CD4-positive, alpha-beta T cell treated with Interleukin-15 for 1 hour (primary cell): ENCODE measurements around the gene MTARC2.
"Not testable (repeated sequence)": the region's sequence is repeated elsewhere in the genome, so short reads cannot be mapped to it uniquely, and the experiment has no call there.

Experiments used
- DNase-seq: peaks from one replicate; pipeline ENCODE4 v3.0.0-alpha.2; 2020

The MTARC2 gene

DNA sequence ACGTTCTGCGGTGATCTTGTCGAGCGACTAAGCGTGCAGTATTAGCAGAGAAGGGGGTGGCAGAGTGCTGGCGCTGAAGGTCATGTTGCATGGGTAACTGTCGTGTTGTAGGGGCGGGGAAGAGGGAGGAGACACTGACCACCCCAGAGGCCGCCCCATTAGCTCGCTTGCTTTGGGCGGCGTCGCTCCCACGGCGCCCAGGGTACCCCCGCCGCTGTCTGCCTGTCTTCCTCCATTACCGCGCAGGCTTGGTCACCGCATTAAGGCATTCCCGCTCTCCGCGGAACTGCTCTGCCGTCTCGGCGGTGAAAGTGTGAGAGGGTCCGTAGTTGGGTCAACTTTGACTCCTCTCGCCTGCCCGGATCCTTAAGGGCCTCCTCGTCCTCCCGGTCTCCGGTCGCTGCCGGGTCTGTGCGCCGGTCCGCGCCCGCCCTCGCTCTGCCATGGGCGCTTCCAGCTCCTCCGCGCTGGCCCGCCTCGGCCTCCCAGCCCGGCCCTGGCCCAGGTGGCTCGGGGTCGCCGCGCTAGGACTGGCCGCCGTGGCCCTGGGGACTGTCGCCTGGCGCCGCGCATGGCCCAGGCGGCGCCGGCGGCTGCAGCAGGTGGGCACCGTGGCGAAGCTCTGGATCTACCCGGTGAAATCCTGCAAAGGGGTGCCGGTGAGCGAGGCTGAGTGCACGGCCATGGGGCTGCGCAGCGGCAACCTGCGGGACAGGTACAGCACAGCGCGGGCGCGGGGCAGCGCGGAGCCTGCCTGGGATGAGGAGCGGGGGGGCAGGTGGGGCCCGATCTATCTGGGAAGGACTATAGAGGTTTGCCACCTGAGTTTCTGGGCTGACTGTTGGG is at the start of gene MTARC2:
MTARC2 (plus strand) TSS at position 234 of the 846 bp plus-strand sequence; CDS start at position 444, 210 bp downstream.
- DNase-seq: peak; percentile 24

DNA sequence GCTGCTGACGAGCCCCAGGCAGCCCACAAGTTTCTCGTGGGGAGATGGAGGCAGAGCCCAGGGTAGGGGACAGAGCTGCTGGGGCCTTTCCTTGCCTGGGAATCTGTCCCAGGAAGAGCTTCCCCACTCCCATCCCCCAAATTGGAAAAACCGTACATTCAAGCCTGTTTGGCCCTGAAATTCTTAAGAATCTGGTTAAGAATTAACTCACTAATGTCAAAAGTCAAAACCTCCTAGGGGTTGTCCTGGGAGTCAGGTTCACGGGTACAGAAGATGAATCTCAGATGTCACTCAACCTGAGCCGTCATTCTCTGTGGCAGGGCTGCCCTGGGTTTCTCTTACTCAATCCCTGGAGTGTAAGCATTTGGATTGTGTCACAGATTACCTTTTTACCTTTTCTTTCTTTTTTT is 49.5 kb upstream of the MTARC2 start:
- DNase-seq: no peak

DNA sequence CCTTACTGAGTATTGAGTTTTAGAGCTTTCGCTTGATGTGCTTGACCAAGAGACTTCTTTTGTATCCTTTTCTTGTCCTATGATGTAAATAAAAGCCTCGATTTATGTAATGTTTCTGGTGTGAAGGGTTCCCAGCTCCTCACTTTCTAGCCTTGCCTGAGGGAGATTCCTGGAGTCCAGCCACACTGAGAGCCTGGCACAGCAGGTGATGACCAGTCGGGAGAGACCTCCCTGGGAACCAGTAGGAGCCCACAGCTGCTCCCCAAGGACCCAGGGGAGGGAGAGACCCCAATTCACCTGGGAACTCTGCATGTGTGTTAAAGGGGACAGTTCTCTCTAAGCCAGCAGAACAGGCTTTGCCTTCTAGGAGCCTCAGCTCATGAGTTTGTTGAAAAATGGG is 49.1 kb upstream of the MTARC2 start:
- DNase-seq: no peak

DNA sequence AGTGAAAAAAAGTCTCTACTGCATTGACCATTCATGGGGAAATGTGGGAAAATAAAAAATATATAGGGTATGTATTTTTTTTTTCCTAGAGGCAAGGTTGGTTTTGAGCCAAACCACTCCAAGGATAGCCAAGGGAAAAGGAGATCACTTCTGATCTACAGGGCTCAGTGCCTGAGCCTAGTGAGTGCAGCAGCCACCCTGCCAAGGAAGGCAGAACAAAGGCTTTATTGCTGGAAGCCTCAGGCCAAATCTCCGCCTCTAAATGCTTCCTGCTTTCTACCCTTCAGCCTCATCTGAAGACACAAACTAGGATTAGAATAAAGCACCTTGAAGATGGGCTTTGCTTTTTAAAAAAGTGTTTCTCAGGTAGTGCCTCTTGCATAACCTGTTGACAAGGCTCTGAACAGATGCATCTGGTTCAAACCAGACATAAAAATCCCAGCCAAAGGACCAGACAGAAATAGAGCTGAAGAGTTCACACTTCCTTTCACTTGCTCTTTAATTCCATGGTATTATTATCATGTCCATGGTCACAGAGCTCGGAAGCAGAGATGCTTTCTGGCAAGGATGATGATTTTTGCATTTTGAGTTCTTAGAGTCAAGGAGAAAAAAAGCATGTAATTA is 47.5 kb upstream of the MTARC2 start:
- DNase-seq: no peak

DNA sequence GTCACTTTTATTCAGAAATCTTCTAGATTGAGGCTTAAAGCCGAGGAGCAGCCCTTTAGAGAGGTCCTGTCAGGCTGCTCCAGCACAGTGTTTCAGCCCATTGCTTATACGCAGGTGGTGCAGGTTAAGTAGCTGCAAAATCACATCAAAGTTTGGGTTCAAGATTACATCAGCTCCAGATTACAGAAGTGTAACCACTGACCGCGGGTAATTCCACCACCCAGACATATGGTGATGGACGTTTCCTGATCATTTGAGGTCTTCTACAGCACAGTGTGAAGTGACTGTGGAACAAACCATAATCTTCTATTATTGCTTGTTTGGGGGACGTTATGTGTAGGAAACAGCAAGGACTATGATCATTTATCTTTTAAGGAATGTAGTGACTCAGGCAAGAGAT is 46.1 kb upstream of the MTARC2 start:
- DNase-seq: no peak

DNA sequence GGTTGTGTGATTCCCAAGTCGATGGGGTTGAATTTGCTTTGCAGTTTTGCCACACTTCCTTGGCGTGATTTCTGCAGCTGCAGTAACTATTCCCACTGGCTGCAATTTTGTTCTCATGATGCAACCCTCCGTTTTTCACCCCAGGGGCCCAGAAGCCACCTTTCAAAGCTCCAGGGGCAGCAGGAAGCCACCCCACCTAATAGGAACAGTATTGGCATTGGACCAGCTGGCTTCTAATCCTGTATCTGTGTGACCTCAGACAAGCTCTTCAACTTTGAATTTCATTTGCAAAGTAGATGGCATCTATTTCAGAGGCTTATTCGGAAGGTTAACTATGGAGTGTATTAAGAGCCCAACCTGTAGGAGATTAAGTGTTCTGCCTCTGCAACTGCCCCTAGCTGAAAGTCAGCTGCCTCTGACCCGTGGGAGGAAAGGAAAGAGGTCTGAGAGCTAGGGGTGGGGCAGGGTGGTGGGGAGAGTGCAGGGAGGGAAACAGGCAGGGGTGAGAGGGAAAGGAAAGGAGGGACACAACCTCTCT is 45.3 kb upstream of the MTARC2 start:
- DNase-seq: no peak

DNA sequence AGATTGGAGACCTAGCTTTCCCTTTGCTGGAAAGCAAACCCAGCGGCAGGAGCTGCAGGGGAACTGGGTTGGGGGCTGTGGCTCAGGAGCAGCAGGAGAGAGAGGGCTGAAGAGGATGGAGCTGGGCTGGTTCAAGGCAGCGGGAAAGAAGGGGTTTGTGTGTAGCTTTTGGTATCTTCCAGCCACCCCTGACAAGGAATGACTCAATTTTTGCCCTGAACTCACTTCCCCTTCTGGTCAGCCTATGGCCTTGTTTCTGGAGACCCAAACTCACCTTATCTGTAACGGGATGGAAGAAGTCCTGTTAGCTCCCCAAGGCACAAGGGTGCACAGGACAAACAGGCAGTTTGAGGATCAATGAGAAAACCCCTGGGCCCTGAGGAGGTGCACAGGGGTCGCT is 44.8 kb upstream of the MTARC2 start:
- DNase-seq: no peak

DNA sequence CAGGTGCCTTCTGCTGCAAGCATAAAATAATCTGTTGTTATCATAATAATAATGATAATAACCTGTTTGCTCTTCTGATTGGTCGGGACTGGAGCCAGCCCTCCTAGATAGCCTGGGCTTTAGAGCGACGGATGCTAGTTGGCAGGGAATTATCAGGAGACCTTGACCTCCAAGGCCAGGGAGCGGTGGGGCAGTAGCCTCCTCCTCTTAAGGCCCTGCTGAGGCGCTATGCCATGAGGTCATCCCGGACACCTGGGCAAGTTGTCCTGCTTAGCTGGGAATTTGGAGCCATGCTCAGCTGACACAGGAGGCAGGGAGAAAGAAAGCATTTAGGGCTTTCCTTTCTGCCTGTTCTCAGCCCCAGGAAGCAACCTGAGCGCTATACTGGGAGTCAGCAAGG is 42.3 kb upstream of the MTARC2 start:
- no peak for DNase-seq

DNA sequence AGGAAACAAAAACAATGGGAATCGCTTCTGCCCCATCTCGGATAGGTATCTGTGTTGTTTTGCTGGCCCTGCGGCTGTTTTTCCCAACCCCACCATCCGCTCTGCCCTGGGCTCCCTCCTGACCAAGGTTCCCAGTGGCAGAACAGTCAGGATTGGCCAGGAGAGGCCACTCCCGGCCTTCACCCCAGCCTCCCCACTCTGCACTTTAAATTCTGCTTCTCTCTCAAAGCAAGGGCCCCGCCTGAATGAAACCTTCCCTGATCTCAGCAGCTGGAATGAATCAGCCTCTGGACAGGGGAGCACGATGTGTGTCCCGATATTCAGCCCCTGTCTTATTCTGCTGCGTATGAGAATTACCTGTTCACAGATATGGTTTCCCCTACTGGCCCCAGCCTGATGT is 41.6 kb upstream of the MTARC2 start:
- no peak for DNase-seq

DNA sequence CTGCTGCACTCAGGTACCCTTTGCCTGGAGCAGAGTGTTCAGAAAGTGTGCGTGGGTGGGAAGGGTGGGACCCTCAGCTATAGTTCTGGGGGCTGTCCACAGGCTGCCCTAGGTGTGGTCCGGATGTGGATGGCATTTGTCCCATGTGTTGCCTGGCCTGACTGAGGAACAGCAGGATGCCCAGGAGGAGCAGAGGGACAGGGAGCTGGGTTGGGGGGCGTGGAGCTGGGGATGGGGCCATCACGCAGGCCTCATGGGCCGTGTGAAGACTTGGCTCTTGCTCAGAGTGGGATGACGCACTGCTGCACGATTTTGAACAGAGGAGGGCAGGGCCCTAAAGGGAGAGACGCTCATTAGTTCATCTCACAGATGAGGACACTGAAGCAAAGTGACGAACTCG is 41.0 kb upstream of the MTARC2 start:
- DNase-seq: no peak

DNA sequence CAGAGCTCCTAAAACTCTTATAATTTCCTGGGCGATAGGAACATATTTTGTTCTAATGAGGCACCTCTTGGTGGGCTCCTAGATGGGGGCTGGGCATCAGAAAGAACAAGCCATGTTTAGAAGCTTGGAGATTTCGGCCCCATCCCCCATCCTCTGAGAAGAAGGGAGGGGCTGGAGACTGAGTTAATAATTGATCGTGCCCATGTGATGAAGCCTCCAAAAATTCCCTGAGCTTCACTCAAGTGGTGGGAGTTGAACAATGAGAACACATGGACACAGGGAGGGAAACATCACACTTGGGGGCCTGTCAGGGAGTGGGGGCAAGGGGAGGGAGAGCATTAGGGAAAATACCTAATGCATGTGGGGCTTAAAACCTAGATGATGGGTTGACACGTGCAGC is 39.9 kb upstream of the MTARC2 start:
- DNase-seq: no peak

DNA sequence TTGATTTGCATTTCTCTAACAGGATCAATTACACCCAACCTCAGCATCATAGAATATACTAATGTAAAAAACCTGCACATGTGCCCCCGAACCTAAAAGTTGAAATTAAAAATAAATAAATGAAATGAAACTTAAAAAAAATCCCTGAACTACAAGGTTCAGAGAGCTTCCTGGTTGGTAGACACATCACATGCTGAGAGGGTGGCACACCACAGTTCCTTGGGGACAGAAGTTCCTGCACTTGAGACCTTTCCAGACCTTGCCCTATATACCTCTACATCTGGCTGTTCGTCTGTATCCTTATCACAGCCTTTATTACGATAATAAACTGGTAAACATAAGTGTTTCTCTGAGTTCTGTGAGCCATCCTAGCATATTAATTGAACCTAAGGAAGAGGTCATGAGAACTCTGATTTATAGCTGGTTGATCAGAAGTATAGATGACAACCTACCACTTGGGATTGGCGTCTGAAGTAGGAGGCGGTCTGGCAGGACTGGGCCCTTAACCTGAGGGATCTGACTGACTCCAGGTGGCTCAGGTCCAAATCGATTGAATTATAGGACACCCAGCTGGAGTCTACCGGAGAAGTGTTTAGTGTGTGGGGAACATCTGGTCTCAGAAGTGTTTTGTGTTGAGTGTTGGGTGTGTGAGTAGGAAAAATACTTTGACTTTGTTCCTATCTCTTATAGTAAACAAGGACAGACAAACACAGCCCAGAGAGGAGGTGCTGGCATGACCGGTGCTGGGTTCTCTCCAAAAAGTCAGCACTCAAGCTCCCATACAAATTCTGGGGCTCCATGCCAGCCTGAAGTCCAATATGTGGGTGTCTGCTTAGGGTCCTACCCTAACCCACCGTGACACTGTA is 39.0 kb upstream of the MTARC2 start:
- DNase-seq: no peak

DNA sequence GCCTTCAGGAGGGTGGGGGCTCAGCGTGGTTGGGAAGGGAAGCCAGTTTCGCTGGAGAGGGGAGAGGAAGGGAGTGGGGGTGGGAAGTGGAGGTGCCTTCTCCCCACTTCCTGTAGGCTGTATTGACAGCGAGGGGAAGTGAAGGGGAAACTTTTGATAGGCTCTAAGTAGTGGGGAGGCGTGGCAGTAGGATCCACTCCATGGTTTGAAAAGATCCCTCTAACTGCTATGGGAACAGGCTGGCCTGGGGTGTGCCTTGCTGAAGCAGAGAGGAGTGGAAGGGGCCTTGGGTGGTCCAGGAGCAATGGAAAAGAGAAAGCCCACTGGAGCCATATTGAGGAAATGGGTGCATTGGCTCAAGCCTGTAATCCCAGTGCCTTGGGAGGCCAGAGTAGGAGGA is 37.8 kb upstream of the MTARC2 start:
- no peak for DNase-seq

DNA sequence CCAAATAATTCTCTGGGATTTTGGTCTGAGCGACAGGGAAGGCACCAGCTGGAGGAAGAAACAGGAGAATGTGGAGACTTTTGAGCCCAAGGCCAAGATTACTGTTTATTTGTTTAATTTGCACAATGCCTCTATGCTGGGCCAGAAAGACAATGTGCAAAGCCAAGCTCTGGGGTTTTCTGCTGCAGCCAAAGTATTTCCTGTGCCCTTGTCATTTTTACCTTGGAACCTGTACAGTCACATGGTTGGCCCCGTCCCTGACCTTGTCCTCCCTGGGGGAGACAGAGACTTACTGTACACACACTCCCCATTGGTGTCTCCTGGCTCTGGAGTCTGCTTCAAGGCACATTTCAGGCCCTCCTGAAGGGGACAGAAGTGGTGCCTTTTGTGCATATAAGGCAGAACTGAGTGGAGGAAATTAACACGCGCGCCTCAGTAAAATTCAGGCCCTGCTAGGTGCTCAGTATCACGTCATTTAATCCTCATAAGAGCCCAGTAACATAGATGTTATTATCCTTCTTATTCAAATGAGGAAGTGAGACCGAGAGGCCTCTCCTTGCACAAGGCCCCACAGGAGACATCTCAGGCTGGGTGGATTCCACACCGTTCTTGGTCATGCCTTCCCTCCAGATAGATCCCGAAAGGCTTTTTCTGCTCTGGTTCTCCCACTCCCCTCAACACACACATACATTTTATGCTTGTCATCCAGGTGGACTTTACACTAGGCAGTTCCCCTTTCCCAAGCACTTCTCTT is 36.9 kb upstream of the MTARC2 start:
- peak; percentile 33 for DNase-seq

DNA sequence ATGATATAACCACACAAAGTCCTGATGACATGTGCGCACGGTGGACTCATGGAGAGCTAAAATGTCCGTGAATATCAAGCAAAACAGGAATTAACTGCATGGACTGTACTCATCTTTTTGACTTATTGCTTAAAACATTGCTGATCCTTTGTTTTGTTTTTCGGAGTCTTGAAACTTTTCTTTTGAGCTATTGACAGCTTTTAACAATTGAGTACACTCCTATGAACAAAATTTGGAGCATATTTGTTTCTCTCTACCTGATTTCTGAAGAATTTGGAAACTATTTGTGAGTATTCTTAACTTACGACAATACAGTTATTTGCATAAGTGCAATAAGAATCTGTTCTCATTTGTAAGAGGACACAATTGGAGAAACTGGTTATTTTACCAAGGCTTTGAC is 32.1 kb upstream of the MTARC2 start:
- not testable (repeated sequence) for DNase-seq

DNA sequence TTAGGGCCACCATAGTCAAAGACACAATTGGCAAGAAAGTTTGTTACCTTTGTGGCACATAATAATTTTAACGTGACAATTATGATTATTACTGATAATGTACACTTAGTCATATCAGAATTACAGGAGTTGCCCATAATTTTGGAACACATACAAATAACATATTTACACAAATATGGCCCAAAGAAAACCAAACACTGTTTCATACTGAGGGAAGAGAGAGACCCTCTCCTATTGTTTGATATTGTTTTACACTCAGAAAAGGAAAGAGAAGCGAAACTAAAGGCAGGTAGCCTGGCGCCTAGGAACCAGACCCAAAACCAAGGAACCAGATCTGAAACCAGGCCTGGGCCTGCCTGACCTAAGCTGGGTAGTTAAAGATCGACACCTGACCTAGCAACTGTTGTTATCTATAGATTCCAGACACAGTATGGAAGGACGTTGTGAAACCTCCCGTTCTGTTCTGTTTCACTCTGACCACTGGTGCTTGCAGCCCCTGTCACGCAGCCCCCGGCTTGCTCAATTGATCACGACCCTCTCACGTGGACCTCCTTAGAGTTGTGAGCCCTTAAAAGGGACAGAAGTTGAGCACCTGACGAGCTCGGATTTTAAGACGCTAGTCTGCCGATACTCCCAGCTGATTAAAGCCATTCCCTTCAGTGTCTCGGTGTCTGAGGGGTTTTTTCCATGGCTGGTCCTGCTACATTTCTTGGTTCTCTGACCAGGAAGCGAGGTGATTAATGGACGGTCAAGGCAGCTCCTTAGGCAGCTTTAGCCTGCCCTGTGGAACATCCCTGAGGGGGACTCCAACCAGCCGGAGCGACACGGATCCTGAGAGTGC is 30.1 kb upstream of the MTARC2 start:
- no peak for DNase-seq

DNA sequence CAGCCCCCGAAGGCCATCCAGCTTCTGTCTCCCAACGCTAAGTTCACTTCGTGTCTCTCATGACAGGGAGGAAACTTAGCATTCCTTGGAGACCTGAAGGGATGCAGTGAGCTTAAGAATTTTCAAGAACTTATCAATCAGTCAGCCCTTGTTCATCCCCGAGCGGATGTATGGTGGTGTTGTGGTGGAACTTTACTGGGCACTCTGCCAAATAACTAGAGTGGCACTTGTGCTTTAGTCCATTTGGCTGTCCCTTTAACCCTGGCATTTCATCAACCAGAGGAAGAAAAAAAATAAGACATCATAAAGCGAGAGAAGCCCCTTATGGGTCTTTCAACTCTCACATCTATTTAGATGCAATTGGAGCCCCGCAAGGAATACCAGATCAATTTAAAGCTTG is 26.9 kb upstream of the MTARC2 start:
- not testable (repeated sequence) for DNase-seq

DNA sequence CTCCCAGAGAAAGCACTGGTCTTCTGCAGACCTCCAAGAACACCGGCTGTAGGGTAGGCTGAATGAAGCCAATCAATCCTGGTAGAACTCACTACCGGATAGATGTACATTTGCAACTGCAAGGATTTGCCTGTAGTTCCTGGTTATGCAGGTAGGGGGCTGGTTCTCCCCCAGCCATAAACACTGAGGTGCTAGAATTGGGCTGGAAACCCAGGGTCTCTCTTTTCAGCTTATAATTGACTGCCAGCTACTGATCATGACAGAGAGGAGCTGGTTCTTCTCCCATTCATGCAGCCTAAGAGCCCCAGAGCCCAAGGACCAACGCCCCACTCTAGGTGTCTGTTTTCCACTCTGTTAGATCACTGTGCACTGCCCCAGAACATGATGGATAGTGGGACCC is 21.5 kb upstream of the MTARC2 start:
- no peak for DNase-seq

DNA sequence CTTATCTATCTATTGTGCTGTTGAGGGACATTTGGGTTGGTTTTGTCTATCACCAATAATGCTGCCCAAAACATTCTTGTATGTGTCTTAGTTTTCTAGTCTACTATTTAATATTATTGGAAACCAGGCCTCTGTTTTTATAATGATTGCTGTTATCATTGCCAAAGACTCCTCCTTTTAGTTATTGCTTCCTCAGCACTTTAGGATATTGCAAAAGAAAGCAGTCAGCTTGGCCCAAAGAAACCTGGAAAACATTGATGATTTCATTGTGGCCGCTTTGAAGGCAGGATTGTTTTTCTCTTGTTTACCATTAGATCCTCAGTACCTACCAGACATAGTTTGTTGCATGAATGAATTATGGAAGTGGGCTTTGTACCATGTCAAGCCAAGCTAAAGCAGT is 20.6 kb upstream of the MTARC2 start:
- DNase-seq: no peak

DNA sequence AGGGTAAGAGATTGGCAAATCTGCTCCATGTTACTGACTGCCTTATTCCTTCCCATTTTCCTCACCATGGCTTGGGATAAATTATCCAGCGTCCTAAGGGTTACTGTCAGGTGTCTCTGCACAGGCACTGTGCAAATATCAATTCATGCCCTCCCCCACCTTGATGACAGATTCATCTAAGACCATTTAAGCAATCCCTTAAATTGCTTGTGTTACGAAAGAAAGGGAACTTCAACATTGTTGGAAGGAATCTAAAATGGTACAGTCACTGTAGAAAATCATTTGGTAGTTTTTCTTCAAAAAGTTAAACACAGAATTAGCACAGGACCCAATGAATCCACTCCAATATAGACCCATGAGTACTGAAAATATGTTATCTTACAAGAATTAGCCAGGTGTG is 17.6 kb upstream of the MTARC2 start:
- DNase-seq: no peak

DNA sequence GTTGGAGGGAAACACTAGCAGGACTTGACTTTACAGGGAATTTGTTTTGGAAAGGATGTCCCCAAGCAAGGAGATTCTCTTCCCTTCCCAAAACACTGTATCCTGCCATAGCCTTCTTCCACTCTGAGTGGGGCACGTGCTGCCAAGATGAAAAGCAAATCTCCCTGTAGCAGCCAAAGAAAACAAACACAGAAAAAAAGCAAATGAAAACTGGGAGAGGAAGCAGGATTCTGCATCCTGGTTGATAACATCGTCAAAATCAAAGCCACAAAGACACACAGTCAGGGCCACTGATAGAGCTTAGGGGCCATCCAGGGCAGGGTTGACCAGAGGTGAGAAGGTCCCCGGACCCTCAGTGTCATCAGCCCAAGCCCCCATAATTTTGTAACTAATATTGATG is 16.0 kb upstream of the MTARC2 start:
- DNase-seq: no peak

DNA sequence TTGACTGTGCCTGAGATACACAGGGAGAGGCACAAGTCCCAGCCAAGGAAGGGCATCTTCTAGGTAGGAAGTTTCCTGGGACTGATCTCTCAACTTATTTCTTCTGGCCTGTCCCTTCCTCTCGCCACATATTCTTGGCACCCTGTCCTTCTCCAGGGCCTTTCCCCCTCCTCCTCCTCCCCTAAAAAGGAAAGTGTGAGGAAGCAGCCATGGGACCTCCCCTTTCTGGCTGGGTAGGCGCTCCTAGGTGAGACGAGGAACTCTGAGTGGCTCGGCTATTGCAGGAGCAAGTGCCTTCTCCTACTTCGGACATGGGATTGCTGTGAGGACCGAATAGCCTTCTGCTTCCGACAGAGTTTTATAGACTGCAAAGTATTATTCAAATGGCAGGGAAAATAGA is 15.5 kb upstream of the MTARC2 start:
- DNase-seq: no peak
